GM12892 (cell line): ENCODE measurements around the gene CHURC1.

ENCODE experiments used
- POLR2A ChIP-seq: IDR thresholded peaks from 2 replicates; pipeline ENCODE4 v1.6.1; 2011; ENCODE audit warnings: low read depth, low read length, control low read depth
- POLR2AphosphoS5 ChIP-seq: IDR thresholded peaks from 2 replicates; pipeline ENCODE4 v1.6.1; 2011; ENCODE audit warnings: low read depth, low read length, control low read depth
- TAF1 ChIP-seq: IDR thresholded peaks from 2 replicates; pipeline ENCODE4 v1.6.1; 2011; ENCODE audit warnings: low read depth, mild to moderate bottlenecking, control low read depth, low read length, borderline replicate concordance

- TF ChIP-seq POLR2AphosphoS5 (no peak), TAF1 (no peak), POLR2A (no peak)
These were observed 47.1 kb upstream of the CHURC1 start for GRCh38 chr14:64867182-64867581.
